Measurements from ENCODE around the gene MORF4L2. TPM values are rescaled to one million over a fixed set of nuclear protein-coding genes. Genes with fewer than 3 reads are reported as not detected.

MORF4L2 gene
- total and polyA plus RNA-seq, 2 experiments from 2014 or later: 311 to 315 TPM

- TF ChIP-seq, protein P1, sequence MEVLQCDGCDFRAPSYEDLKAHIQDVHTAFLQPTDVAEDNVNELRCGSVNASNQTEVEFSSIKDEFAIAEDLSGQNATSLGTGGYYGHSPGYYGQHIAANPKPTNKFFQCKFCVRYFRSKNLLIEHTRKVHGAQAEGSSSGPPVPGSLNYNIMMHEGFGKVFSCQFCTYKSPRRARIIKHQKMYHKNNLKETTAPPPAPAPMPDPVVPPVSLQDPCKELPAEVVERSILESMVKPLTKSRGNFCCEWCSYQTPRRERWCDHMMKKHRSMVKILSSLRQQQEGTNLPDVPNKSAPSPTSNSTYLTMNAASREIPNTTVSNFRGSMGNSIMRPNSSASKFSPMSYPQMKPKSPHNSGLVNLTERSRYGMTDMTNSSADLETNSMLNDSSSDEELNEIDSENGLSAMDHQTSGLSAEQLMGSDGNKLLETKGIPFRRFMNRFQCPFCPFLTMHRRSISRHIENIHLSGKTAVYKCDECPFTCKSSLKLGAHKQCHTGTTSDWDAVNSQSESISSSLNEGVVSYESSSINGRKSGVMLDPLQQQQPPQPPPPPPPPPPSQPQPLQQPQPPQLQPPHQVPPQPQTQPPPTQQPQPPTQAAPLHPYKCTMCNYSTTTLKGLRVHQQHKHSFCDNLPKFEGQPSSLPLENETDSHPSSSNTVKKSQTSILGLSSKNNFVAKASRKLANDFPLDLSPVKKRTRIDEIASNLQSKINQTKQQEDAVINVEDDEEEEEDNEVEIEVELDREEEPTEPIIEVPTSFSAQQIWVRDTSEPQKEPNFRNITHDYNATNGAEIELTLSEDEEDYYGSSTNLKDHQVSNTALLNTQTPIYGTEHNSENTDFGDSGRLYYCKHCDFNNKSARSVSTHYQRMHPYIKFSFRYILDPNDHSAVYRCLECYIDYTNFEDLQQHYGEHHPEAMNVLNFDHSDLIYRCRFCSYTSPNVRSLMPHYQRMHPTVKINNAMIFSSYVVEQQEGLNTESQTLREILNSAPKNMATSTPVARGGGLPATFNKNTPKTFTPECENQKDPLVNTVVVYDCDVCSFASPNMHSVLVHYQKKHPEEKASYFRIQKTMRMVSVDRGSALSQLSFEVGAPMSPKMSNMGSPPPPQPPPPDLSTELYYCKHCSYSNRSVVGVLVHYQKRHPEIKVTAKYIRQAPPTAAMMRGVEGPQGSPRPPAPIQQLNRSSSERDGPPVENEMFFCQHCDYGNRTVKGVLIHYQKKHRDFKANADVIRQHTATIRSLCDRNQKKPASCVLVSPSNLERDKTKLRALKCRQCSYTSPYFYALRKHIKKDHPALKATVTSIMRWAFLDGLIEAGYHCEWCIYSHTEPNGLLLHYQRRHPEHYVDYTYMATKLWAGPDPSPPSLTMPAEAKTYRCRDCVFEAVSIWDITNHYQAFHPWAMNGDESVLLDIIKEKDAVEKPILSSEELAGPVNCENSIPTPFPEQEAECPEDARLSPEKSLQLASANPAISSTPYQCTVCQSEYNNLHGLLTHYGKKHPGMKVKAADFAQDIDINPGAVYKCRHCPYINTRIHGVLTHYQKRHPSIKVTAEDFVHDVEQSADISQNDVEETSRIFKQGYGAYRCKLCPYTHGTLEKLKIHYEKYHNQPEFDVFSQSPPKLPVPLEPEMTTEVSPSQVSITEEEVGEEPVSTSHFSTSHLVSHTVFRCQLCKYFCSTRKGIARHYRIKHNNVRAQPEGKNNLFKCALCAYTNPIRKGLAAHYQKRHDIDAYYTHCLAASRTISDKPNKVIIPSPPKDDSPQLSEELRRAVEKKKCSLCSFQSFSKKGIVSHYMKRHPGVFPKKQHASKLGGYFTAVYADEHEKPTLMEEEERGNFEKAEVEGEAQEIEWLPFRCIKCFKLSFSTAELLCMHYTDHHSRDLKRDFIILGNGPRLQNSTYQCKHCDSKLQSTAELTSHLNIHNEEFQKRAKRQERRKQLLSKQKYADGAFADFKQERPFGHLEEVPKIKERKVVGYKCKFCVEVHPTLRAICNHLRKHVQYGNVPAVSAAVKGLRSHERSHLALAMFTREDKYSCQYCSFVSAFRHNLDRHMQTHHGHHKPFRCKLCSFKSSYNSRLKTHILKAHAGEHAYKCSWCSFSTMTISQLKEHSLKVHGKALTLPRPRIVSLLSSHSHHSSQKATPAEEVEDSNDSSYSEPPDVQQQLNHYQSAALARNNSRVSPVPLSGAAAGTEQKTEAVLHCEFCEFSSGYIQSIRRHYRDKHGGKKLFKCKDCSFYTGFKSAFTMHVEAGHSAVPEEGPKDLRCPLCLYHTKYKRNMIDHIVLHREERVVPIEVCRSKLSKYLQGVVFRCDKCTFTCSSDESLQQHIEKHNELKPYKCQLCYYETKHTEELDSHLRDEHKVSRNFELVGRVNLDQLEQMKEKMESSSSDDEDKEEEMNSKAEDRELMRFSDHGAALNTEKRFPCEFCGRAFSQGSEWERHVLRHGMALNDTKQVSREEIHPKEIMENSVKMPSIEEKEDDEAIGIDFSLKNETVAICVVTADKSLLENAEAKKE (CRISPR knock-in tag; IDR thresholded peaks at IDR 0.05): no peak
- no peak for TF ChIP-seq ZNF114 (CRISPR knock-in tag; IDR thresholded peaks at IDR 0.05)
- no peak for TF ChIP-seq JUNB (IDR thresholded peaks at IDR 0.05; ENCODE audit: unreplicated experiment)
- TF ChIP-seq, protein P2, sequence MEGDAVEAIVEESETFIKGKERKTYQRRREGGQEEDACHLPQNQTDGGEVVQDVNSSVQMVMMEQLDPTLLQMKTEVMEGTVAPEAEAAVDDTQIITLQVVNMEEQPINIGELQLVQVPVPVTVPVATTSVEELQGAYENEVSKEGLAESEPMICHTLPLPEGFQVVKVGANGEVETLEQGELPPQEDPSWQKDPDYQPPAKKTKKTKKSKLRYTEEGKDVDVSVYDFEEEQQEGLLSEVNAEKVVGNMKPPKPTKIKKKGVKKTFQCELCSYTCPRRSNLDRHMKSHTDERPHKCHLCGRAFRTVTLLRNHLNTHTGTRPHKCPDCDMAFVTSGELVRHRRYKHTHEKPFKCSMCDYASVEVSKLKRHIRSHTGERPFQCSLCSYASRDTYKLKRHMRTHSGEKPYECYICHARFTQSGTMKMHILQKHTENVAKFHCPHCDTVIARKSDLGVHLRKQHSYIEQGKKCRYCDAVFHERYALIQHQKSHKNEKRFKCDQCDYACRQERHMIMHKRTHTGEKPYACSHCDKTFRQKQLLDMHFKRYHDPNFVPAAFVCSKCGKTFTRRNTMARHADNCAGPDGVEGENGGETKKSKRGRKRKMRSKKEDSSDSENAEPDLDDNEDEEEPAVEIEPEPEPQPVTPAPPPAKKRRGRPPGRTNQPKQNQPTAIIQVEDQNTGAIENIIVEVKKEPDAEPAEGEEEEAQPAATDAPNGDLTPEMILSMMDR (conservative IDR thresholded peaks at IDR 0.05; ENCODE audit: low read depth in 2 of 2): no peak
- no peak for TF ChIP-seq EZH2phosphoT487 (IDR thresholded peaks at IDR 0.05; ENCODE audit: unreplicated experiment)
- TF ChIP-seq NANOG (IDR thresholded peaks at IDR 0.05; ENCODE audit: borderline replicate concordance): no peak
Observed at GRCh38 chrX:103734125-103734760, 47.7 kb upstream of the MORF4L2 start (continued).

DNA sequence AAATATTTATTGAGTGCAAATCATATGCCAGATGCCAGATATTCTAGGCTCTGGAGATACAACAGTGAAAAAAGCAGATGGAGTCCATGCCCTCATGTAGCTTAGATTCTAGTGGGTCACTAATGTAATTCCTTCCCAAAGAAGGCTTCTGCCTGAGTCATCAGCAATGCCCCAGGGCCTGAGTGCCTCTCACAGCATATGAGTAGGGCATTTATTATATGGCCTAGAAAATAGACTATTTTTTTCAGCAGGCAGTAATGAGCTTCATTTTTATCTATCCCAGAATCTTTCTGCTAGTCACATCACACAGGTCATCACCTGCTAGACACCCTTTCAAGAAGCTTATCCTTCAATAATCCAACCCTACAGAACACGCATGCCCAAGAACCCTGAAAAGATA, 46.5 kb upstream of the MORF4L2 start:
- ATAC-seq: no peak
- DNase-seq (ENCODE audit: low spot score): no peak
- TF ChIP-seq STAT1 (IDR thresholded peaks at IDR 0.05; ENCODE audit: unreplicated experiment) (no peak), ZNF331 (CRISPR knock-in tag; IDR thresholded peaks at IDR 0.05; ENCODE audit: low read depth) (no peak), NANOG (IDR thresholded peaks at IDR 0.05; ENCODE audit: borderline replicate concordance) (no peak), EZH2 (IDR thresholded peaks at IDR 0.05; ENCODE audit: low read depth, unreplicated experiment) (no peak)

More for the DNA sequence above, 46.5 kb upstream of the MORF4L2 start:
- H3K36me3 ChIP-seq (ENCODE audit: insufficient read depth): no peaks in the 10 kb centered on the region
- no peaks in the 10 kb centered on the region; the same call in 2 of the 3 replicates for H3K9me3 Mint-ChIP-seq
- no peaks in the 10 kb centered on the region for H4K20me1 ChIP-seq (replicated peaks; ENCODE audit: insufficient read depth)
- H3K79me2 ChIP-seq (replicated peaks; ENCODE audit: insufficient read depth): no peaks in the 10 kb centered on the region
- H3K9me2 ChIP-seq (ENCODE audit: insufficient read depth): no peaks in the 10 kb centered on the region
- no peak overlapping the region for H3K27ac Mint-ChIP-seq
- no peak overlapping the region for H3K27ac ChIP-seq (ENCODE audit: low read depth)
- H3K27me3 ChIP-seq (ENCODE audit: insufficient read depth): no peaks in the 10 kb centered on the region
- peaks cover 2% of the 10 kb centered on the region for H3K27me3 Mint-ChIP-seq (ENCODE audit: insufficient read depth, low read depth, poor library complexity)
- H3K4me1 Mint-ChIP-seq: peaks cover 42% of the 10 kb centered on the region
- H3K4me1 ChIP-seq (ENCODE audit: insufficient read depth): peaks cover 31% of the 10 kb centered on the region
- no peak overlapping the region for H2AFZ ChIP-seq
- no peak overlapping the region for H3K4me3 ChIP-seq
- H3K4me3 Mint-ChIP-seq: no peak overlapping the region
- no peak overlapping the region for H3K4me2 ChIP-seq
- H3F3A ChIP-seq (replicated peaks; ENCODE audit: low read depth): no peaks in the 10 kb centered on the region
- H3K36me3 Mint-ChIP-seq (ENCODE audit: low read depth): no peaks in the 10 kb centered on the region

All from GM23338 (cell line).